ENCODE results near the gene LPAR1.

LPAR1 gene

GRCh38 chr9:111040494-111040893 is 2.2 kb upstream of the LPAR1 start:
- no peak for DNase-seq
- in situ Hi-C loops (cut with MboI; ENCODE audit: low pct_unique_long_range_greater_than_20kb, low sequenced_read_pairs): no loop called here

GRCh38 chr9:111039231-111039906 is 1.1 kb upstream of the LPAR1 start:
- in situ Hi-C loops (cut with MboI; ENCODE audit: low pct_unique_long_range_greater_than_20kb, low sequenced_read_pairs): no loop called here
- DNase-seq: no peak

- DNase-seq: peak; percentile 30
- in situ Hi-C loops (cut with MboI; ENCODE audit: low pct_unique_long_range_greater_than_20kb, low sequenced_read_pairs): no loop called here
Observed at GRCh38 chr9:111037708-111038330, 451 bp downstream of the LPAR1 start.

GRCh38 chr9:111037356-111037707 is 938 bp downstream of the LPAR1 start:
- in situ Hi-C loops (cut with MboI; ENCODE audit: low pct_unique_long_range_greater_than_20kb, low sequenced_read_pairs): no loop called here
- peak; percentile 6 for DNase-seq

- in situ Hi-C loops (cut with MboI; ENCODE audit: low pct_unique_long_range_greater_than_20kb, low sequenced_read_pairs): no loop called here
- no peak for DNase-seq
Observed at GRCh38 chr9:111036946-111037345, 1.3 kb downstream of the LPAR1 start.

- DNase-seq: no peak
- in situ Hi-C loops (cut with MboI; ENCODE audit: low pct_unique_long_range_greater_than_20kb, low sequenced_read_pairs): no loop called here
Observed at GRCh38 chr9:111036429-111036789, 1.9 kb downstream of the LPAR1 start.

GRCh38 chr9:111035543-111036428 is 2.5 kb downstream of the LPAR1 start:
- in situ Hi-C loops (cut with MboI; ENCODE audit: low pct_unique_long_range_greater_than_20kb, low sequenced_read_pairs): no loop called here
- DNase-seq: no peak

GRCh38 chr9:111034898-111035539 is 3.3 kb downstream of the LPAR1 start:
- DNase-seq: no peak
- in situ Hi-C loops (cut with MboI; ENCODE audit: low pct_unique_long_range_greater_than_20kb, low sequenced_read_pairs): no loop called here

GRCh38 chr9:111034170-111034897 is 3.9 kb downstream of the LPAR1 start:
- in situ Hi-C loops (cut with MboI; ENCODE audit: low pct_unique_long_range_greater_than_20kb, low sequenced_read_pairs): no loop called here

GRCh38 chr9:111030492-111030891 is 7.8 kb downstream of the LPAR1 start:
- no peak for DNase-seq
- in situ Hi-C loops (cut with MboI; ENCODE audit: low pct_unique_long_range_greater_than_20kb, low sequenced_read_pairs): no loop called here

More at GRCh38 chr9:111034170-111034897, 3.9 kb downstream of the LPAR1 start:
- DNase-seq: no peak

GRCh38 chr9:111029260-111029659 is 9.0 kb downstream of the LPAR1 start:
- peak; percentile 76 for DNase-seq
- in situ Hi-C loops (cut with MboI; ENCODE audit: low pct_unique_long_range_greater_than_20kb, low sequenced_read_pairs): no loop called here

- in situ Hi-C loops (cut with MboI; ENCODE audit: low pct_unique_long_range_greater_than_20kb, low sequenced_read_pairs): no loop called here
- DNase-seq: no peak
Observed at GRCh38 chr9:111027798-111028197, 10.5 kb downstream of the LPAR1 start.

GRCh38 chr9:111023128-111023527 is 15.1 kb downstream of the LPAR1 start:
- in situ Hi-C loops (cut with MboI; ENCODE audit: low pct_unique_long_range_greater_than_20kb, low sequenced_read_pairs): no loop called here
- DNase-seq: peak; percentile 25

- no peak for DNase-seq
Observed at GRCh38 chr9:111020594-111020993, 17.7 kb downstream of the LPAR1 start.

GRCh38 chr9:111016426-111017045 is 21.7 kb downstream of the LPAR1 start:
- in situ Hi-C loops (cut with MboI; ENCODE audit: low pct_unique_long_range_greater_than_20kb, low sequenced_read_pairs): no loop called here
- DNase-seq: peak; percentile 18

More at GRCh38 chr9:111020594-111020993, 17.7 kb downstream of the LPAR1 start:
- in situ Hi-C loops (cut with MboI; ENCODE audit: low pct_unique_long_range_greater_than_20kb, low sequenced_read_pairs): no loop called here

GRCh38 chr9:111016016-111016415 is 22.3 kb downstream of the LPAR1 start:
- no peak for DNase-seq
- in situ Hi-C loops (cut with MboI; ENCODE audit: low pct_unique_long_range_greater_than_20kb, low sequenced_read_pairs): no loop called here

GRCh38 chr9:111013707-111014106 is 24.6 kb downstream of the LPAR1 start:
- in situ Hi-C loops (cut with MboI; ENCODE audit: low pct_unique_long_range_greater_than_20kb, low sequenced_read_pairs): no loop called here
- DNase-seq: no peak

GRCh38 chr9:111013250-111013649 is 25.0 kb downstream of the LPAR1 start:
- in situ Hi-C loops (cut with MboI; ENCODE audit: low pct_unique_long_range_greater_than_20kb, low sequenced_read_pairs): no loop called here
- DNase-seq: no peak
